Gastrocnemius medialis (tissue), 4 donors: ENCODE data around the gene EEFSEC. TPM values are rescaled to one million over a fixed set of nuclear protein-coding genes. Genes with fewer than 3 reads are reported as not detected.

Experiments used
- ATAC-seq, 2 donors: fragments of 150-250 bp; one replicate each; pipeline ENCODE4 v1.9.1; 2016
- DNase-seq, 2 donors: peaks; one replicate each; pipeline ENCODE4 v3.0.0-alpha.2; 2019
- H3K27ac ChIP-seq, 4 donors: fragments of 200-600 bp; sonication (generic); 1 replicate in 1 of 4; 2 replicates in 3 of 4; pipeline ENCODE4 v1.5.1; 2016 to 2018; ENCODE audit warnings: mild to moderate bottlenecking in 2 of 4, moderate library complexity in 1 of 4
- H3K27me3 ChIP-seq, 3 donors: fragments of 200-600 bp; sonication (generic) in 2 of 3; 1 replicate in 1 of 3; 2 replicates in 2 of 3; pipeline versions ENCODE4 v1.5.1 to v1.6.0; 2016 to 2019; ENCODE audit warnings: mild to moderate bottlenecking in 1 of 3, moderate library complexity in 1 of 3
- H3K36me3 ChIP-seq, 2 donors: fragments of 200-600 bp; sonication (generic) in 1 of 2; one replicate each; pipeline ENCODE4 v1.5.1; 2017 to 2018
- H3K4me1 ChIP-seq, 2 donors: fragments of 200-600 bp; sonication (generic) in 1 of 2; one replicate each; pipeline ENCODE4 v1.5.1; 2016 to 2017; ENCODE audit warnings: mild to moderate bottlenecking in 2 of 2
- H3K4me3 ChIP-seq, 4 donors: fragments of 200-600 bp; sonication (generic) in 3 of 4; 1 replicate in 1 of 4; 2 replicates in 3 of 4; pipeline ENCODE4 v1.5.1; 2016 to 2019; ENCODE audit warnings: mild to moderate bottlenecking in 2 of 4
- H3K9me3 ChIP-seq, 3 donors: fragments of 200-600 bp; sonication (generic) in 2 of 3; 1 replicate in 1 of 3; 2 replicates in 2 of 3; pipeline ENCODE4 v1.5.1; 2016 to 2019
- POLR2A ChIP-seq, 2 donors: fragments of 450-650 bp; IDR thresholded peaks; one replicate each; pipeline ENCODE4 v1.6.1; 2017; ENCODE audit warnings: antibody characterized with exemption in 2 of 2, mild to moderate bottlenecking in 2 of 2, moderate library complexity in 2 of 2
- in situ Hi-C, 4 donors: fragments of 200-750 bp; cut with MboI; loops; one replicate each; pipeline versions ENCODE4 v1.15.0 to v1.8.0; 2017; ENCODE audit warnings: low sequenced_read_pairs in 4 of 4
- intact Hi-C: fragments of 100-400 bp; cut with DNase I; formaldehyde crosslinking; loops from one replicate; pipeline ENCODE4 v1.15.1; 2023; ENCODE audit warnings: low total_unique reads
- total RNA-seq, 4 donors: library from RNA; depleted of rRNA; stranded (reverse); fragments of >200 nt; gene quantifications; one replicate each; pipeline versions ENCODE4 v1.1.0 to v1.2.3, GENCODE V29; 2016
- TF ChIP-seq, protein P1 (sequence below), 5 experiments: fragments of 450-650 bp in 3 of 5; fragments of 200-600 bp in 2 of 5; sonication (generic) in 2 of 5; IDR thresholded peaks in 4 of 5; conservative IDR thresholded peaks in 1 of 5; 1 replicate in 4 of 5; 2 replicates in 1 of 5; pipeline ENCODE4 v1.5.1; 2016 to 2019; ENCODE audit warnings: antibody characterized with exemption in 5 of 5, mild to moderate bottlenecking in 3 of 5, moderate library complexity in 3 of 5

Gene EEFSEC
- total RNA-seq, 4 donors from 2014 or later, result 21.0 to 29.4 (median 23.4) TPM

DNA sequence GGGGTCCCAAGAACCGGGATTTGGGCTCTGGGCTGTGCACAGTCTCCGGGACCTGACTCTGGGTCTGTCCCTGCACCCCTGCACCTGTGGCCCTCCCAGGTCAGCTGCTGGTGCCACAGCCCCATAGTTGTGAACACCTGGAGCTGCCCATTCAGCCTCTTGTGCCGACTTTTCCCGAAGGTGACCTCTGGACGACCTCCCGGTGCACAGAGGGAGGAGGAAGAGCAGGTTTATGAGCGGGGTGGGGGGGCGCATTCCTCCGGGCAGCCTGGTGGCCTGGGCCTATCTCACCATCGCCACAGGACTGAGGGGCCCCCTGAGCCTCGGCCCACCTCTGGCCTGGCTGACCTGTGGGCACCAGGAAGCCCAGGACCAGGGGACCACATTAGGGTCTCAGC lies 268.2 kb downstream of the EEFSEC start:
- TF ChIP-seq, protein P1, sequence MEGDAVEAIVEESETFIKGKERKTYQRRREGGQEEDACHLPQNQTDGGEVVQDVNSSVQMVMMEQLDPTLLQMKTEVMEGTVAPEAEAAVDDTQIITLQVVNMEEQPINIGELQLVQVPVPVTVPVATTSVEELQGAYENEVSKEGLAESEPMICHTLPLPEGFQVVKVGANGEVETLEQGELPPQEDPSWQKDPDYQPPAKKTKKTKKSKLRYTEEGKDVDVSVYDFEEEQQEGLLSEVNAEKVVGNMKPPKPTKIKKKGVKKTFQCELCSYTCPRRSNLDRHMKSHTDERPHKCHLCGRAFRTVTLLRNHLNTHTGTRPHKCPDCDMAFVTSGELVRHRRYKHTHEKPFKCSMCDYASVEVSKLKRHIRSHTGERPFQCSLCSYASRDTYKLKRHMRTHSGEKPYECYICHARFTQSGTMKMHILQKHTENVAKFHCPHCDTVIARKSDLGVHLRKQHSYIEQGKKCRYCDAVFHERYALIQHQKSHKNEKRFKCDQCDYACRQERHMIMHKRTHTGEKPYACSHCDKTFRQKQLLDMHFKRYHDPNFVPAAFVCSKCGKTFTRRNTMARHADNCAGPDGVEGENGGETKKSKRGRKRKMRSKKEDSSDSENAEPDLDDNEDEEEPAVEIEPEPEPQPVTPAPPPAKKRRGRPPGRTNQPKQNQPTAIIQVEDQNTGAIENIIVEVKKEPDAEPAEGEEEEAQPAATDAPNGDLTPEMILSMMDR (IDR thresholded peaks at IDR 0.05 in 4 of 5, conservative IDR thresholded peaks at IDR 0.05 in 1 of 5), result no peak
- TF ChIP-seq POLR2A (IDR thresholded peaks at IDR 0.05), result no peak
- in situ Hi-C loops, result loop anchor here in 1 of 4 donors (10.0 kb wide), 1 partner anchor 183 kb away; no protein-coding TSS in a partner anchor

GRCh38 chr3:128421966-128422365 lies 268.7 kb downstream of the EEFSEC start:
- Histone ChIP-seq H3K27ac (no peak overlapping the region), H3K27me3 (no peaks in the 10 kb centered on the region), H3K4me3 (no peak overlapping the region), H3K36me3 (no peaks in the 10 kb centered on the region), H3K9me3 (no peaks in the 10 kb centered on the region), H3K4me1 (no peaks in the 10 kb centered on the region)
- TF ChIP-seq, protein P1 (IDR thresholded peaks at IDR 0.05 in 4 of 5, conservative IDR thresholded peaks at IDR 0.05 in 1 of 5), result no peak
- no peak for TF ChIP-seq POLR2A (IDR thresholded peaks at IDR 0.05)
- intact Hi-C loops, result no loop called here
- ATAC-seq (no peak), DNase-seq (no peak)
- in situ Hi-C loops, result loop anchor here in 1 of 4 donors (10.0 kb wide), 1 partner anchor 183 kb away; no protein-coding TSS in a partner anchor

More for the DNA sequence above, 268.2 kb downstream of the EEFSEC start:
- DNase-seq (no peak), ATAC-seq (no peak)
- intact Hi-C loops, result no loop called here
- Histone ChIP-seq H3K27ac (no peak overlapping the region), H3K27me3 (no peaks in the 10 kb centered on the region), H3K9me3 (no peaks in the 10 kb centered on the region), H3K4me3 (no peak overlapping the region), H3K4me1 (no peaks in the 10 kb centered on the region), H3K36me3 (no peaks in the 10 kb centered on the region)

DNA sequence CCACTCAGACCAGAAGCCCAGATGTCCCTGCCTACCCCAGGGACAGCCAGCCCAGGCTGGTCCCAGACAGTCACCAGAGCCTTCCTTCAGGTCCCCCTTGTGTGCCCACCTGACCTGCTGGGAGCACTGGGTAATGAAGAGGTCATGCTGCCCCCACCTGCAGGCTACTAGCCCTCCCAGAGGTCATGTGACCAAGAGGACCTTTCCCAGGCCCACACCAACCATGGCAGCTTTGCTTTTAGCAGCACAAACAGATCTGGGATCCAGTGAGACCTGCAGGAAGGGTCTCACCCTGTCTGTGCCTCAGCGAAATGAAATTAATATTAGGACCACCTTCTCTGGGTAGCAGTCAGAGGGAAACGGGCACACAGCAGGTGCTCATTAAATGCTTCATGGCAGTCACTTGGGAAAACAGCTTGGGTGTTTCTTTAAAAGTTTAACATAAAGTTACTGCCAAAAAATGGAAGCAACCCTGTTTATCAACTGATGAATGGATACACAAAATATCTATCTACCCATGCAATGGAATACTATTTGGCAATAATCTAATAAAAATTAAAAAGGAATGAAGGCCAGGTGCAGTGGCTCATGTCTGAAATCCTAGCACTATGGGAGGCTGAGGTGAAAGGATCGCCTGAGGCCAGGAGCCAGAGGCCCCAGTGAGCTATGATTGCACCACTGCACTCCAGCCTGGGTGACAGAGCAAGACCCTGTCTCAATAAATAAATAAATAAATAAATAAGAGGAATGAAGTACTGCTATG lies 269.7 kb downstream of the EEFSEC start:
- Histone ChIP-seq H3K4me3 (no peak overlapping the region), H3K27ac (no peak overlapping the region), H3K4me1 (no peaks in the 10 kb centered on the region), H3K27me3 (no peaks in the 10 kb centered on the region), H3K9me3 (no peaks in the 10 kb centered on the region), H3K36me3 (no peaks in the 10 kb centered on the region)
- in situ Hi-C loops, result loop anchor here in 1 of 4 donors (10.0 kb wide), 1 partner anchor 182 kb away; no protein-coding TSS in a partner anchor
- TF ChIP-seq POLR2A (IDR thresholded peaks at IDR 0.05), result no peak
- TF ChIP-seq, protein P1 (IDR thresholded peaks at IDR 0.05 in 4 of 5, conservative IDR thresholded peaks at IDR 0.05 in 1 of 5), result no peak
- intact Hi-C loops, result no loop called here
- DNase-seq (no peak), ATAC-seq (no peak)

- H3K36me3 ChIP-seq, result no peaks in the 10 kb centered on the region
- no peaks in the 10 kb centered on the region for H3K27me3 ChIP-seq
- no peak overlapping the region for H3K27ac ChIP-seq
- TF ChIP-seq, protein P1 (IDR thresholded peaks at IDR 0.05 in 4 of 5, conservative IDR thresholded peaks at IDR 0.05 in 1 of 5), result no peak
- no peak for TF ChIP-seq POLR2A (IDR thresholded peaks at IDR 0.05)
- in situ Hi-C loops, result loop anchor here in 1 of 4 donors (10.0 kb wide), 1 partner anchor 181 kb away; no protein-coding TSS in a partner anchor
- ATAC-seq (no peak), DNase-seq (no peak)
- no peaks in the 10 kb centered on the region for H3K4me1 ChIP-seq
- H3K9me3 ChIP-seq, result no peaks in the 10 kb centered on the region
- no peak overlapping the region for H3K4me3 ChIP-seq
- intact Hi-C loops, result no loop called here
Measured at GRCh38 chr3:128423525-128424147, 270.4 kb downstream of the EEFSEC start.
